ENCODE results near the gene FSTL4. TPM values are rescaled to one million over a fixed set of nuclear protein-coding genes. Genes with fewer than 3 reads are reported as not detected.
A peak's percentile ranks its signal among the peaks of the same experiment; 100 is the strongest.

The FSTL4 gene
- total RNA-seq, 1 donor from 2014 or later: 0.20 TPM

DNA sequence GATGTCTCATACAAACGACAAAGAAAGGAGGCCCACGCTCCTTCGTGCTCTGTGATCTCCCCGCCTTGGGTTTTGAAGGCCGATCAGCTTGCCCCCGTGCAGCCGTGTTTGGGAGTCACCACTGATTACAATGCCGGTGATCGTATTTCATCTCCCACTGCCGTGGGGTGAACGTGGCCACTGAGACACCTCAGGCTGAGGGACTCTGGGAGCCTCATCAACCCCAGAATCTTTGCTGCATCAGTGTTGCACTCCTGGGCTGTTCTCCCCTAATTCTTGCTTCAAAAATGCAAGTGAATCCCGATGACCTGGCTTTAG is 366.3 kb downstream of the FSTL4 start:
- DNase-seq (ENCODE audit: low read depth in 2 of 2): no peak

DNA sequence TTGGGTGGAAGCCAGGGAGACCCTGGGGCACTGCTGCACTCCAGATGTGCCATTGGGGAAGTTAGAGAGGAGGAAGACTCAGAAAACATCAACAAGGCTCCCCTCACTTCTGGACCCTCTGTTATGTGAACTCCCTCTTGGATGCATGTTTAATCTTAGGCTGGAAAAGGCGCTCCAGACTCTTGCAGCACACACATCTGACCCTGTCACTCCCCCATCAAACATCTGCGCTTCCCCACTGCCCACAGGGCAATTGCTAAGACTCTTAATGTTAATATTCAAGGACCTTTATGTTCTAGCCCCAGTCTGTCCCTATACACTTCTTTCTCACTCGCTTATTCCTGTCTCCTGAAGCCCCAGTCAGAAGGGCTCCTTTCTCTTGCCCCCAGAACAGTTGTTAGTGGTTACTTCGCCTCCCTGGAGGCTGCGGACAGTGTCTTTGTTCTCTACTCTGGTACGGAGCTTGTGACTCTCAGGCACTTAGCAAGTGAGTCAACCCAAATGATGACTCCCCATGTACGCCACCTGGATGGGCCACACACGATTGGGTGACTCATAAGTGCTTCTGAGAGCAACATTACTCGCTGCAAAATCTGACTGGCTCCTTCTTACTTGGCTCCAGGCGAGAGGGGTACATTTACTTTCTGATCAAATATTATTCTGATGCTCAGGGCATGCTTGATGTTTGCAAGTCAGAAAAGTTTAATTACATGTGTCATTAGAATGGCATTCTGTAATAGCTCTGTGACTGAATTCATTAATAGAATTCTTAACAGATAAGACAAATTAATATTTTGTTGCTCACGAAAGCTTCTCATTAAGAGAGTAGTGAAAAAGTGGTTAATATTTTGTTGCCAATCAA is 366.9 kb downstream of the FSTL4 start:
- DNase-seq (ENCODE audit: low read depth in 2 of 2): peak in 1 of 2 donors; percentile 95

DNA sequence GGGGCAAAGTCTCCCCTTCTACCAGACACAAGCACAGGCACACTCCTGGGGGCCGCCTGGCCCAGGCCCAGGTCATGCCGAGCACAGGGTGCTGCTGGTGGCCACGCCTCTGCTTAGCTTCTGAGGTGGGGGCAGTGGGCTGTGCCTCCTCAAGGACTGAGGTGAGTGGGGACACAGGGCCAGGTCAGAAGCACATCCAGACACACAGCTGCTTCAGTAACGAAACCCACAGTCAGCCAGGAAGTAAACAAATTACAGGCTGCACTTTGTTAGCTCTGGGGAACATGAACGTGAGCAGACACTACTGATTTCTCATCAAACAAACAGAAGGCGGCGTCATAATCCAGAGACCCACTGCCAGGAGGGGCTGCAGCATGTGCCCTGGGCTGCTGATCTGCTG is 368.1 kb downstream of the FSTL4 start:
- peak; percentile 20 to 74 for DNase-seq (ENCODE audit: low read depth in 2 of 2)

DNA sequence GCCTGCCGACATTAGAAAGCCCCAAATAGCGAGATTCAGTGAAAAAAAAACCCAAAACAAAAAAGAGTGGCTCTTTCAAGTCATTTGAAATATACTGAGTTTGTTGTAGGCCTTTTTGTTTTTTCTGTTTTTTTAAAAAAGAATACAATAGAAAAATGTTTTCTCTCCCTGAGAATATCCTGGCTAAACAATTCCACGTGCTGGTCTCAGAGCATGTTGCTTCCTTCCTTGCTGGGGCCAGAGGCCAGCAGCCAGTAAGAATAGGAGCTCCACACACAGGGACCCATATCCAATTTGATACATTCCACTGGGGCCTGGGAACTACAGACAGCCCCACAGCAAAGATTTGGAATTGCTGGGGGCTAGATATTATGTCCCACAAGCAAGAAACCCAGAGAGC is 369.1 kb downstream of the FSTL4 start:
- DNase-seq (ENCODE audit: low read depth in 2 of 2): peak; percentile 66 to 81

DNA sequence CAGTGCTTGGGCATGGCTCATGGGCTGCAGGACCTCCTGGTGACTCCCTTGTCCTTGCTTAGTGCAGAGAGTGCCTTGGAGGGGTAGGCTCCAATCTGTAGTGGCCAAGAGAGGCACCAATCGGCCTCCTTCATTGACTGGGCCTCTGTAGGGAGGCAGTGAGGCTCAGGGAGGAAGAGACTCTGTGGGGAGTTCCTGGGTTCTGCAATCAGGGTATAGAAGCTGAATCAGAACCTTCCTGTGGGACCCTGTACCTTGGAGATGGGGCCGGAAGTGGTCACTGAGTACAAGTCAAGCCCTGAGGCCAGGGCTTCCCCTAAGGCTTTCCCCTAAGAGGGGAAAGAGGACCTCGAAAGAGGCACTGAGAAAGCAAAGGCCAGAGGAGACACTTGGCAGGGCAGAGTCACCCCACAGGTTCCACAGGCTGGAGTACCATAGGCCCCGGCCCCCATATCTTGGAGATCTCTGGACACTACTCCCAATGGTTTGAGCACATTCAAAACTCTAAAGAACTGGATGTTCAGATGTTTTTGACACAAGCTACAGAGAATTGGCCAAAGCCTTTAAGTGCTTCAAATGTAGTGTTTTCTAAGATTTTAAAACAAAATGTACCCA is 370.0 kb downstream of the FSTL4 start:
- DNase-seq (ENCODE audit: low read depth in 2 of 2): no peak

DNA sequence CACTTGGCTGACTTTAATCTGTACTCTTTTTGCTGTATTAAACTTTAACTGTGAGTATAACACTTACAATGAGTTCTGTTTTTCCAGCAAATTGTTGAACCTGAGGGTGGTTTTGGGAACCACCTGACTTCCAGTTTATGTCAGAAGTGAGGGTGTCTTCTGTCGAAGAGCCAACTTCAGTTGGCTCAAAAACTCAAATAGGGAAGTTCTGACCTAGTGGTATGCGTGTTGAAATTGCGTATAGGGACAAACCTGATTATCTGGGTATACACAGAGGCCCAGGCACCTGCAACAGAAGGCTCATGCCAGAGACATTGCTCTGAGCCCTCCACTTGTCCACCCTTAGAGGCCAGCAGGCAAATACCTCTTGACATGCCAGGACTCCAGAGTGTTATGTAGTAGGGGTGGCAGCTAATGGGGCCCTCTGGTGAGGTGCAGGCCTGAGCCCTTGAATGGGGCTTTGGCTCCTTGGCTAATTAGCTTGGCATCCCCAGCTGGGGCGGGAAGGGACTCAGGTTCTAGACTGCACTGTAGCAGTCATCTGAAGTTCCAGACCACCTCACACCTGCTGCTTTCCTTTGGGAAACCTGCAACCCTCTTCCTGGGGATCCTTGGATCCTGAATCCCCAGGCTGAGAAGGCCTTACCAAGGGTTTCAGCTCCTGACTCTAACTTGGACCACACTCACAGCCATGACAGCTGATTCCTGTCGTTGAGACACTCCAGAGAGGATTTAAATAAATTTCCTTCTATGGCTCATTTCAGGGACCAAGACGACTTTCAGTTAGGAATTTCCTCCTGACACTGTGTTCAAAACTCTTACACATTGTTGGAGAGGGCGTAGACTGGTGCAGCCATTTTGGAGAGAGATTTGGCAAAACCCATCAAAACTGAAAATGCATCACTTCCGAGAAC is 370.9 kb downstream of the FSTL4 start:
- DNase-seq (ENCODE audit: low read depth in 2 of 2): no peak

DNA sequence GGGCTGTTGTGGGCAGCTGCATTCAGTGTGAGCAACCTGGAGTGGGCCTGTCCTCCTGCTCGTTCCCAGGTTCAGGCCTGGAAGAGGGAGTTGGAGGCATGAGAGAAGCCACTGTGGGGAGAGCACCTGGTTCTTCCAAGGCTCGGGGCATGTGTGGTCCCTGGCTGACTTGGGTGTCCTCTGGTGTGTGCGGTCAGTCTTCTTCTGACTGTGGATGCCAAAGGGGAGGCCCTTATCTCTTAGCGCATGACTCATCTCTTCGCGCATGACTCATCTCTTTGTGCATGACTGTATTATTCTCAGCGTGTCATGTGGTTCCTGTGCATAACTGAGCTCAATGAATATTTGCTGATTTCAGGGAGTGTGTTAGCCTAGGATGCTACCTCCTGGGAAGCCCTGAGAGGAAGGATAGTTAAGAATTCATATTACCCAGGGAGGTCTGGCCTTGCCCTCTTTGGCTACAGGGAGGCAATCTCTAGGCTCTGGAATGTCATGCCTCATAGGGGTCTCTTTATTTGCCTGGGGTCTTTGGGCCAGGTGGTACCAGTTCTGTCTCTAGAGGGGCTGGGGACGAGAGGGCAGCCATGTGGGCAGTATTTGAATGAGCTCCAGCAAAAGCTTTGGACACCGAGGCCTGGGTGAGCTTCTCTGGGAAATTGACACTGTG is 371.8 kb downstream of the FSTL4 start:
- peak; percentile 97 to 98 for DNase-seq (ENCODE audit: low read depth in 2 of 2)

DNA sequence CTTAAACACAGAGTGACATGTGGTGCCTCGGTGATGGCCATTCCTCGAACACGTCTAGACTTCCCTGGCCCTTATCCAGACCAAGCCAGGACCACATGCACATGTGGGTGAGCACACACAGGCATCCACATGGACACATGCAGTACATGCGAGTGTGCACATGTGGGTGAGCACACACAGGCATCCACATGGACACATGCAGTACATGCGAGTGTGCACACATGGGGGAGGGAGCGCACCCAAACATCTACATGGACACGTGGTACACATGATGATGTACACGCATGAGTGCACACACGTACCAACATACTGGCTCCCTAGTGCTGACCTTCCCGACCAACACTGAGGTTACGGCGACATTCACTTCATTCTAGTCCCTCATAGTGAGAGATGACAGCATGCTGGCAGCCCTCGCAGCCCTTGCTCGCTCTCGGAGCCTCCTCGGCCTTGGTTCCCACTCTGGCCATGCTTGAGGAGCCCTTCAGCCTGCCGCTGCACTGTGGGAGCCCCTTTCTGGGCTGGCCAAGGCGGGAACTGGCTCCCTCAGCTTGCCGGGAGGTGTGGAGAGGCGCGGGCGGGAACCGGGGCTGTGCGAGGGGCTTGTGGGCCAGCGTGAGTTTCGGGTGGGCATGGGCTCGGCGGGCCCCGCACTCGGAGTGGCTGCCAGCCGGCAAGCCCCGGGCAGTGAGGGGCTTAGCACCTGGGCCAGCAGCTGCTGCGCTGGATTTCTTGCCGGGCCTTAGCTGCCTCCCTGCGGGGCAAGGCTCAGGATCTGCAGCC is 373.7 kb downstream of the FSTL4 start:
- no peak for DNase-seq (ENCODE audit: low read depth in 2 of 2)

DNA sequence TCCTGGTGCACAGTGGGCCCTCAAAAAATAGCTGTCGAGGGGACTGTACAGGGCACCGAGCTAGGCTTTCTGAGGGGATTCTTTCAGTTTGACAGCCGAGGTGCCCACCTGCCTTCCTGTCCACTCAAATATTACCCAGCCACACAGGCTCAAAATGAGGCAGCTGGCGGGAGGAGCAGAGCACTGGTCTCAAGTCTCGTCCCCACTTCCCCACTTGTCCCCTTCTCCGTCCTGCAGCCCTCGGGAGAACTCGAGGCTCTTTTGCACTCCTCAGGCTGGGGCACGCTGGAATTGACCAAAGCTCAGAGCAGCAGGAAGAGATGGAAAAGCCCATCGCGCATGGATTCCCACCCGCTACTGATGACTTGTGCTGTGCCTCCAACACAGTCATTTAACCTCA is 375.4 kb downstream of the FSTL4 start:
- no peak for DNase-seq (ENCODE audit: low read depth in 2 of 2)

DNA sequence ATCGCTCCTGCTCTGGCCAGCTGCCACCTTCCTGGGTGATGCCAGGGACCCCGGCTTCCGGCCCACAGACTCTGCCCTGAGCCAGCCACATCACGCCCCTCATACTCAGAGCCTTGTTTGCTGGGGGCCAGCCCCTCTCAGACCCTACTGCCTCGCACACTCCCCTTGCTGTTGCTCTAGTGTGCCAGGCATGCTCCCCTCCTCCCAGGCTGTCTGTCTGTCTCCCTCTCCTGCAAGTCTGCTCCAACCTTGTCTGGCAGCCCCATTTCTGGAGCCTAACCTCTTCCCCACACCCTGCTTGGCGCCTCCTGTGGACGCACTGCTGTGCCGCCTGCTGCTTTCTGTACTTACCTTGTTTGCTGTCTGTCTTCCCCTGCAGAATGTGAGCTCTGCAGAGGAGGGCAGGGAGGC is 375.8 kb downstream of the FSTL4 start:
- no peak for DNase-seq (ENCODE audit: low read depth in 2 of 2)

DNA sequence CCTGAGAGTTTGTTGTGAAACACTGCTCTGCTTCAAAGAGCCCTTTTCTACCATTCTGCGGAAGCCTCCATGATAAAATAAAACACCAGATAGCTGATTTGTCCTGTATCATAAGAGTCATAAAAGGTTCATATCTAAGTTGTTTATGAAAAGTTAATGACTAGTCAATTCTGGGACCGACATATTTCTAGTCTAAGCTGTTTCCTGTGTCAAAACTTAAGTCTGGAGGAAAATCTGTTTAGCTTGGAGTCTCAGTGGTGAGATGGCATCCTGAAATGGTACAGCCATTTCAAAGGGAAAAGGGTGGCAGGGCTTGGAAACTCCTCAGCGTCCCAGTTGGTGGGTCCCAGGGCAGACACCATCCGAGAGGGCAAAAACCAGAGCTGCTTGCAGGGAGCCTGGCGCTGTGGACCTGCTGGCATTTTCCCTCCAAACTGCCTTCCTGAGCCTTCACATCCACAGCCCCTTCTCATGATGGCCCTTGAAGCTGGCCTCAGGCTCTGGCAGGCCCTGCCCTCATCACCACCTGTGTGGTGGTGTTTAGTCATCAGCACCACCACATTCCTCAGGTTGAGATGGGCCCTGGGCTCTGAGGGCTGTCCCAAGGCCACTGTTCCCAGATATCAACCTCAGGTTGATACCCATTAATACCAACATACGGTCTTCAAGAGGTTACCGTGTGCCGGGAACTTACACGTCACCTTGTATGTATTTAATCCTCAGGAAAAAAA is 376.5 kb downstream of the FSTL4 start:
- peak in 1 of 2 donors; percentile 81 for DNase-seq (ENCODE audit: low read depth in 2 of 2)

DNA sequence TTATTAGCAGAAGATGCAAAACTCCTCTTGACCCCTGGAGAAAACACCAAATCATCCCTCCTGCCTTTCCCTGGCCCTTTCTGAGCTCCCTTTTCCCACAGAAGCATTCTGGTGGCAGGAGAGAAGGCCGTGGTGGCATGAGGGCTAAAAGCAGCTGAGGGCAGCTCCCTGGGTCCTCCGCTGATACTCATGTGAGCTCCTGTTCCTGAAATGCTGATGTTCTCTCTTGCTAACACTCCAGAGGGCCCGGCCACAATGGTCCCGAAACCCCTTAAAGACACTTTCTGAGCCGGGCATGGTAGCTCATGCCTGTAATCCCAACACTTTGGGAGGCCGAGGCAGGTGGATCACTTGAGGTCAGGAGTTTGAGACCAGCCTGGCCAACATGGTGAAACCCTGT is 377.4 kb downstream of the FSTL4 start:
- no peak for DNase-seq (ENCODE audit: low read depth in 2 of 2)

DNA sequence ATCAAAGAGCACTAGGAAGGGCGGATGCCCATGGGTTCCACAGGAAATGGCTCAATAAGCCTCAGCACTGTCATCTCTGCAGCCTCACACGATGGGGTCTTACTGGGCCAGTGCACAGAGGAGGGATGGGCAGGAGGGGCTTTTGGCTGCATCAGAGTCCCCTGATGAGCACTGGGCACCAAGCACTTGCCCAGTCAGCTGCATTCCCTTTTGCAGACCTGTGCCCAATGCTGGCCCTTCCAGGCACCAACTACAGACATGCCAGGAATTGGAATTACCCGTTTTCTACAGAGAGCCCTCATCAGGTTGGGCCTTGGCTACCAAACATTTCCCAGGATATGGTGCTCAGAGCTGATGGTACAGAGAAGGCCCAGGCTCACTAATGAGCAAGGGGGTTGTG is 378.1 kb downstream of the FSTL4 start:
- DNase-seq (ENCODE audit: low read depth in 2 of 2): no peak

DNA sequence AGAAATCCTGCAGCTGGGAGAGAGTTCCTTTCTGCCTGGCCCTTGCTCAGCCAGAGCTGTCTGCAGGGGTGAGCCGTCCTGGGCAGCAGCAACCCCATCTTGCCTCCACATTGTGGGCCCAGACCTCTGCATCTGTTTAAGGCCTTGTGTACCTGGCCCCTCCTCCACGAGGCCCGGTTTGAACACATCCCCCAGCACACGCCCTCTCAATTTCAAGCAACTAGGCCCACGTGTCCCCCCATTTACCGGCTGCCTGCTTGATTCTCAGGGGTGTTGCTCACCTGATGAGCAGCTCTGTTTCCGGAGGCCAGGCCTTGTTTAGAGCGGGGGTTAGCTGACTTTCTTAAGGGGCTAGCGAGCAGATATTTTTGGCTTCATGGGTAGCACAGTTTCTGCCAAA is 378.7 kb downstream of the FSTL4 start:
- DNase-seq (ENCODE audit: low read depth in 2 of 2): no peak

DNA sequence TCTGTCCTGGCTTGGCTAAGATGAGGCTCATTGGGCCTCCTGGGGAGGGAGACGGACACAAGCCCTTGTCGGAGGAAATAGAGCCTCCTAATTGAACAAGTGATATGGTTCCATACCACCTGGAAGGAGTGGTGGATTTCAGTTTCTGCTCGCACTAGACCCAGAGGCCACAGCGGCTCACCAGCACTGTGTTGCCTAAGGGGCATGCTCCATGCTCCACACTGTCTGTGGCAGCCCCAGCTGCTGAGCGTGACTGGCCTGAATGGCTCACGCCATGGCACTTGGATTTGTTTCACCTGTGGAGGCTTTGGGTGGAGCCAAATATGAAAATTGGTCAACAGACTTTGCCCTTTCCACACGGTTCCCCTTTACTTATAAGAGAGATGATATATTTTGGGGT is 379.4 kb downstream of the FSTL4 start:
- DNase-seq (ENCODE audit: low read depth in 2 of 2): no peak

DNA sequence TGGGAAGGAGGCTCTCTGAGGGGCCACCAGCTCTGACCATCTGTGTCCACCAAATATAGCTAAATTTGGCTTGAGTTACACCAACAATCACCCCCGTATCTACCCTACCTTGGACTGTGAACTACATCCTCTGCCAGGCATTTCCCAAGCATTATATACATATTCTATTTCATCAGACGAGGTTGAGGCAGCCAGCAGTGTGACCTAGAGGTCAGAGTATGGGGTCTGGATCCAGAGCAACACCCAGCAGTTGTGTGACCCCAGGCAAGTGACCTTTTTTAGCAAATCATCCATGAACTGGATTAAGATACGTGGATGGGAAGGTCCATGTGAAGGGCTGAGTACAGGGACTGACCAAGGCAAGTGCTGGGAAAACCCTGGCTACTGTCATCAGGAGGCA is 379.9 kb downstream of the FSTL4 start:
- DNase-seq (ENCODE audit: low read depth in 2 of 2): no peak

DNA sequence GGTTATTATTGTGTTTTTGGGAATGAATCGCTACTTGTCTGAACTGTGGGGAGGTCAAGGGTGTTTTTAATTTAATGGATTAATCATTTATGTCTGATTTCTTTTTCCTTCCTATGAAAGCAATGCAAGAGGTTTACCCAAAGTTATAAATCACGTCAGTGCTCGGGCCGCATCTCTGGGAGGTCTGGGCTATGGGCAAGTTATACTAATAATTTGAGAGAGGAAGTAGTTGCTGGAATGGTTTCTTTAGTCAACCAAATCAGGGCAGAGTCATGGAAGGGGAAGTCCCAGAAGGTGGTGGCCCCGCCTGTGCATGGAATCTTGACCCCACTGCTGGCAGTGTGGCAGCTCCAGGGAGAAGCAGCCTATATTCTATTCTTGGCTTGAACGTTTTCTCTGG is 380.3 kb downstream of the FSTL4 start:
- peak in 1 of 2 donors; percentile 35 for DNase-seq (ENCODE audit: low read depth in 2 of 2)

DNA sequence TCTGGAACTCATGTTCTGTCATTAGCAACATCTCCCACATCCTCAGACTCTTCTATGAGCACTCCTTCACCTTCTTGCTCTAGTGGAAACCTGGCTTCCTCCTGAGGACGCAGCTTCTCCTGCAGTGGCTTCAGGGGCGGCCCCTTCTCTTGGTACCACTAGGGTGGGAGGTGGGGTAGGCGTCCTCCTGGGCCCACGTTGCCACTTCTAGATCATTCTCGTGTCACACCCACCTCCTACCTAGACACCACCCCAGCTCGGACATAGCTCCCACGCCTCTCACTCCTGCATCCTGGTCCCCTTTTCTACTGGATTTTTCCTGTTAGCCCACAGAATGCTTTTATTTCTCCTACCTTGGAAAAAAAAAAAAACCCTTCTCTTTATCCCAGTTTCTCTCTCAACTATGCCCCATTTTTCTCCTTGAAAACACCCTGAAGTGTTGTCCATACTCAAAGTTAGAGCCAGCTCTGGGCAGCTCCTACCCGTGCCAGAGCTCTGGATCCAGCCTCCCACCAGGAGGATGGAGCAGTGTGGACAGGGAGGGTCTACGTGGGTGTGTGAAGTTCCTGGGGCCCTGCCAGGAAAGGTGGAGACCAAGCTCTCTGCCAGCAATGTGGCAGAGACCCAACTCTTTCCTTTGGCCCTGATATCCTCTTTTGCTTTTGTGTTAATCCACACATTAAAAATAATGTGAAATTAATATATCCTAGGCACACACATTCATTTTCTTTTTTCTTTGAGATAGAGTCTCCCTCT is 381.3 kb downstream of the FSTL4 start:
- peak in 1 of 2 donors; percentile 88 for DNase-seq (ENCODE audit: low read depth in 2 of 2)

DNA sequence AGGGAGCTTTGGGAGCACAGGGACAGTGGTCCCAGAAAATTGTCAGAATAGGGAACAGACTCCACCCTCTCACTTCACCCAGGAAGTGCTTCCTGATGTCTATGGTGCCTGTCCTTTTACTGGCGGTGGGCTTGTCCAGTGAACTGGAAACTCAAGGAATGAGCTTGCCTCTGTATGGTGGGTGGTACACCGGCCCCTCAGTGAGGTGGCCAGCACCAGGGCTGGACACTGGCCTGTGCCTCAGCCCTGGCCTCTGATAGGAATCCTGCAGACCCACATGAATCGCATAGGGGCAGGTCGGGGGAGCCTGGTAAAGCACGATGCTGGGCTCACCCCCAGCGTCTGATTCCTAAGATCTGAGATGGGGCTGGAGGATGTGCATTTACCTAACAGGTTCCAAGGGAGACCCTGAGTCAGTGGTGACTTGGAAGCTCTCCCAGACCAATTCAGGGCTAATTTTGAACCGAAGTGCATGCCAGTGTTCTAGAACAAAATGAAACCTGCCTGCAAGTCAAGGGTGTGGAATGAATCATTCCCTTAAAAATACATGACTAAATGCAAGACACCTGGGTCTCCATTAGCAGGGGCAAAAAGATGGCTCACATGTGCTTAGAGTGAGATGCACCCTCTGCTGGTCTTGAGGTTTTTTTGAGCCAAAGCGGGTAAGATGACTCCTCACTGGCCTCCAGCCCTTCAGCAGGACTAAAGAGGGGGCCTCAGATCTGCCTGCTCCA is 382.2 kb downstream of the FSTL4 start:
- DNase-seq (ENCODE audit: low read depth in 2 of 2): no peak
